Left lung (tissue), 10 donors: ENCODE measurements around the gene ARHGEF28. TPM values are rescaled to one million over a fixed set of nuclear protein-coding genes. Genes with fewer than 3 reads are reported as not detected.

ENCODE experiments used
- ATAC-seq: fragments of 200-7000 bp; cut with Tn5 transposase; one replicate; pipeline ENCODE4 v1.9.1; 2020; ENCODE audit warnings: moderate library complexity
- DNase-seq, 4 donors: peaks; one replicate each; pipeline ENCODE4 v3.0.0-alpha.2; 2013 to 2020
- H3K27ac ChIP-seq, 2 donors: fragments of 200-600 bp; sonication (generic) in 1 of 2; one replicate each; pipeline versions ENCODE4 v1.5.0 to v1.8.0; 2020 to 2021
- H3K27me3 ChIP-seq, 2 donors: fragments of 200-600 bp; sonication (generic) in 1 of 2; one replicate each; pipeline versions ENCODE4 v1.5.0 to v1.8.0; 2020 to 2021
- H3K36me3 ChIP-seq, 2 donors: fragments of 200-600 bp; sonication (generic) in 1 of 2; one replicate each; pipeline versions ENCODE4 v1.5.0 to v1.8.0; 2020 to 2021
- H3K4me1 ChIP-seq, 2 donors: fragments of 200-600 bp; one replicate each; pipeline ENCODE4 v1.8.0; 2021
- H3K4me3 ChIP-seq, 2 donors: fragments of 200-600 bp; sonication (generic) in 1 of 2; one replicate each; pipeline versions ENCODE4 v1.5.0 to v1.8.0; 2020 to 2021; ENCODE audit warnings: mild to moderate bottlenecking in 1 of 2
- H3K9me3 ChIP-seq, 2 donors: fragments of 200-600 bp; sonication (generic) in 1 of 2; one replicate each; pipeline versions ENCODE4 v1.5.0 to v1.8.0; 2020 to 2021
- CTCF ChIP-seq, 2 donors: fragments of 200-600 bp; sonication (generic) in 1 of 2; IDR thresholded peaks; one replicate each; pipeline versions ENCODE4 v1.5.0 to v1.8.0; 2021; ENCODE audit warnings: antibody characterized with exemption in 2 of 2
- intact Hi-C, 2 donors: fragments of 100-400 bp; cut with DNase I; formaldehyde crosslinking; loops; one replicate each; pipeline versions ENCODE4 v1.11.2 to v1.14.2; 2022
- polyA plus RNA-seq, 6 donors: library from polyadenylated mRNA; unstranded; fragments of 120-200 nt; gene quantifications; one replicate each; pipeline ENCODE4 v1.2.1, GENCODE V29; 2013; ENCODE audit not compliant: insufficient read length in 6 of 6
- total RNA-seq, 2 donors: library from RNA; stranded (reverse); fragmentation: NEBNext Ultra II Directional; extraction: Animal tissue kit (Norgen Biotek cat#: 25700); gene quantifications; one replicate each; pipeline ENCODE4 v1.2.1, GENCODE V29; 2021
- donor health status: DM: no; HTN: yes; CAD: no.
- donor health status: DM: no; HTN: no; CAD: no.

Gene ARHGEF28
- total and polyA plus RNA-seq, 8 donors: 8.4 to 16.4 (median 10.3) TPM

- intact Hi-C loops: no loop called here
- TF ChIP-seq CTCF (IDR thresholded peaks at IDR 0.05): no peak
- H3K9me3 ChIP-seq: no peaks in the 10 kb centered on the region
- DNase-seq: no peak
- H3K36me3 ChIP-seq: no peaks in the 10 kb centered on the region
- H3K27ac ChIP-seq: no peak overlapping the region
- H3K4me3 ChIP-seq: no peak overlapping the region
- no peaks in the 10 kb centered on the region for H3K27me3 ChIP-seq
- no peaks in the 10 kb centered on the region for H3K4me1 ChIP-seq
- ATAC-seq: no peak
Measured at GRCh38 chr5:73962801-73963425, 336.9 kb downstream of the ARHGEF28 start.

- Histone ChIP-seq H3K4me3 (no peak overlapping the region), H3K27me3 (no peaks in the 10 kb centered on the region), H3K4me1 (peaks cover 0 to 4% of the 10 kb centered on the region in 2 donors), H3K27ac (no peak overlapping the region), H3K9me3 (no peaks in the 10 kb centered on the region), H3K36me3 (no peaks in the 10 kb centered on the region)
- intact Hi-C loops: no loop called here
- TF ChIP-seq CTCF (IDR thresholded peaks at IDR 0.05): no peak
- DNase-seq (no peak), ATAC-seq (no peak)
Measured at GRCh38 chr5:73964352-73964865, 338.4 kb downstream of the ARHGEF28 start.

GRCh38 chr5:73966451-73966850 lies 340.5 kb downstream of the ARHGEF28 start:
- Histone ChIP-seq H3K4me1 (peaks cover 0 to 4% of the 10 kb centered on the region in 2 donors), H3K27ac (no peak overlapping the region), H3K36me3 (no peaks in the 10 kb centered on the region), H3K4me3 (no peak overlapping the region), H3K9me3 (no peaks in the 10 kb centered on the region), H3K27me3 (no peaks in the 10 kb centered on the region)
- no peak for TF ChIP-seq CTCF (IDR thresholded peaks at IDR 0.05)
- intact Hi-C loops: no loop called here
- no peak for ATAC-seq
- no peak for DNase-seq

GRCh38 chr5:73967347-73967746 lies 341.4 kb downstream of the ARHGEF28 start:
- no peak overlapping the region for H3K27ac ChIP-seq
- H3K4me1 ChIP-seq: peaks cover 0 to 4% of the 10 kb centered on the region in 2 donors
- ATAC-seq: no peak
- intact Hi-C loops: no loop called here
- no peaks in the 10 kb centered on the region for H3K36me3 ChIP-seq
- no peaks in the 10 kb centered on the region for H3K9me3 ChIP-seq
- H3K27me3 ChIP-seq: no peaks in the 10 kb centered on the region
- no peak for TF ChIP-seq CTCF (IDR thresholded peaks at IDR 0.05)
- no peak overlapping the region for H3K4me3 ChIP-seq
- no peak for DNase-seq

GRCh38 chr5:73968246-73968645 lies 342.2 kb downstream of the ARHGEF28 start:
- intact Hi-C loops: no loop called here
- Histone ChIP-seq H3K4me1 (peaks cover 0 to 4% of the 10 kb centered on the region in 2 donors), H3K27ac (no peak overlapping the region), H3K9me3 (no peaks in the 10 kb centered on the region), H3K27me3 (no peaks in the 10 kb centered on the region), H3K36me3 (no peaks in the 10 kb centered on the region), H3K4me3 (no peak overlapping the region)
- DNase-seq (no peak), ATAC-seq (no peak)
- no peak for TF ChIP-seq CTCF (IDR thresholded peaks at IDR 0.05)
